ENCODE measurements around the gene CCDC180. TPM values are rescaled to one million over a fixed set of nuclear protein-coding genes. Genes with fewer than 3 reads are reported as not detected.

Gene CCDC180
- total and polyA plus RNA-seq, 10 of the 15 experiments (the other 5 are each of a cell fraction or from before 2014, with no cell fraction given) = 0.31 to 1.1 (median 0.57) TPM

DNA sequence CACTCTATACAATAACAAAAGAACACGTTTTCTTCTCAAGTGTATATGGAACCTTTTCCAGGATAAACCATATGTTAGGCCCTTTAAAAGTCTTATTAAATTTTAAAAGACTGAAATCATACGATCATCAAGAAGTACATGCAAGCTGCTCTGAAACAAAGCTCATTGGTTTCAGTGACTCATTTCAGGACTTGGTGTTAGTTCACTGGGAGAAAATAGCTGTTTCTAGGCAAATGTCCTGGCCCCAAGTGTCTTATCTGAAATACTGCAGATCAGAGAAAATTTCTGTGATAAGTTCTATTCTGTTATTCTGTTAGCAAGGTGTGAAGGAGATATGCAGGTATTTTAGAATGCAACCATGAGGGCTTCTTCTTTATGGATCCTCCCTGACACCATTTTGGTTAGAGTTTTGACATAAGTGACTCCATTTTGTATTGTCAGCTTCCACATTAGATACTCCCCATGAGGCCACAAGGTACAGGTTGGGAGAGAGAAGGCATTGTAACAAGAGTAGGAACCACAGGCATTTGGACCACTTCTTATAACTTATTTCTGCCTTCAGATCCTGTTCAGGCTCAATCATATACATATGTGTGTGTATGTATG, 7.5 kb upstream of the CCDC180 start (continued):
- TF ChIP-seq ZNF217 (IDR thresholded peaks at IDR 0.05) (no peak), SMARCA5 (IDR thresholded peaks at IDR 0.05) (no peak), MTA2 (IDR thresholded peaks at IDR 0.05; ENCODE audit: low read depth) (no peak), YY1 (IDR thresholded peaks at IDR 0.05; ENCODE audit: low read depth, low read length) (peak; percentile 82), BMI1 (IDR thresholded peaks at IDR 0.05; ENCODE audit: borderline replicate concordance) (peak; percentile 32; the same call in 1 of the 2 replicates), ZNF207 (IDR thresholded peaks at IDR 0.05; ENCODE audit: borderline replicate concordance) (no peak), ZSCAN29 (IDR thresholded peaks at IDR 0.05) (no peak), BHLHE40 (IDR thresholded peaks at IDR 0.05; ENCODE audit: borderline replicate concordance in 1 of 2, low read depth in 2 of 2, low read length in 1 of 2) (no peak), SMC3 (IDR thresholded peaks at IDR 0.05; ENCODE audit: borderline replicate concordance, low read length) (no peak), IKZF1 (conservative IDR thresholded peaks at IDR 0.05) (no peak), NRF1 (conservative IDR thresholded peaks at IDR 0.05; ENCODE audit: low read depth, low read length) (no peak), PML (IDR thresholded peaks at IDR 0.05; ENCODE audit: low read length) (no peak), RUNX3 (IDR thresholded peaks at IDR 0.05; ENCODE audit: low read length) (peak; percentile 92), FOS (IDR thresholded peaks at IDR 0.05; ENCODE audit: borderline replicate concordance, extremely low read depth, insufficient read length) (no peak), POLR2AphosphoS2 (IDR thresholded peaks at IDR 0.05; ENCODE audit: low read depth, low read length) (no peak), JUND (IDR thresholded peaks at IDR 0.05; ENCODE audit: low read depth, low read length) (peak; percentile 84; the same call in 1 of the 2 replicates), RAD51 (IDR thresholded peaks at IDR 0.05) (no peak), IKZF2 (IDR thresholded peaks at IDR 0.05) (peak in 1 of 2 experiments; percentile 22; a peak in 1 of 4 replicates), SP1 (IDR thresholded peaks at IDR 0.05; ENCODE audit: low read depth, low read length) (no peak), ZNF24 (IDR thresholded peaks at IDR 0.05) (no peak), EP300 (IDR thresholded peaks at IDR 0.05; ENCODE audit: borderline replicate concordance in 1 of 2, control insufficient read depth in 1 of 2, low read depth in 2 of 2, low read length in 2 of 2) (no peak), TARDBP (IDR thresholded peaks at IDR 0.05; ENCODE audit: borderline replicate concordance) (no peak)
- TF ChIP-seq, protein P1, sequence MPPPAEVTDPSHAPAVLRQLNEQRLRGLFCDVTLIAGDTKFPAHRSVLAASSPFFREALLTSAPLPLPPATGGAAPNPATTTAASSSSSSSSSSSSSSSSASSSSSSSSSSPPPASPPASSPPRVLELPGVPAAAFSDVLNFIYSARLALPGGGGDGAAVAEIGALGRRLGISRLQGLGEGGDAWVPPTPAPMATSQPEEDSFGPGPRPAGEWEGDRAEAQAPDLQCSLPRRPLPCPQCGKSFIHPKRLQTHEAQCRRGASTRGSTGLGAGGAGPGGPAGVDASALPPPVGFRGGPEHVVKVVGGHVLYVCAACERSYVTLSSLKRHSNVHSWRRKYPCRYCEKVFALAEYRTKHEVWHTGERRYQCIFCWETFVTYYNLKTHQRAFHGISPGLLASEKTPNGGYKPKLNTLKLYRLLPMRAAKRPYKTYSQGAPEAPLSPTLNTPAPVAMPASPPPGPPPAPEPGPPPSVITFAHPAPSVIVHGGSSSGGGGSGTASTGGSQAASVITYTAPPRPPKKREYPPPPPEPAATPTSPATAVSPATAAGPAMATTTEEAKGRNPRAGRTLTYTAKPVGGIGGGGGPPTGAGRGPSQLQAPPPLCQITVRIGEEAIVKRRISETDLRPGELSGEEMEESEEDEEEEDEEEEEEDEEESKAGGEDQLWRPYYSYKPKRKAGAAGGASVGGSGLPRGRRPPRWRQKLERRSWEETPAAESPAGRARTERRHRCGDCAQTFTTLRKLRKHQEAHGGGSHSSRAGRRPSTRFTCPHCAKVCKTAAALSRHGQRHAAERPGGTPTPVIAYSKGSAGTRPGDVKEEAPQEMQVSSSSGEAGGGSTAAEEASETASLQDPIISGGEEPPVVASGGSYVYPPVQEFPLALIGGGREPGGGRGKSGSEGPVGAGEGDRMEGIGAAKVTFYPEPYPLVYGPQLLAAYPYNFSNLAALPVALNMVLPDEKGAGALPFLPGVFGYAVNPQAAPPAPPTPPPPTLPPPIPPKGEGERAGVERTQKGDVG (CRISPR knock-in tag; IDR thresholded peaks at IDR 0.05) = 0 out of 2 replicates have a peak, but pooled peaks have one; percentile 27
- TF ChIP-seq, protein P2, sequence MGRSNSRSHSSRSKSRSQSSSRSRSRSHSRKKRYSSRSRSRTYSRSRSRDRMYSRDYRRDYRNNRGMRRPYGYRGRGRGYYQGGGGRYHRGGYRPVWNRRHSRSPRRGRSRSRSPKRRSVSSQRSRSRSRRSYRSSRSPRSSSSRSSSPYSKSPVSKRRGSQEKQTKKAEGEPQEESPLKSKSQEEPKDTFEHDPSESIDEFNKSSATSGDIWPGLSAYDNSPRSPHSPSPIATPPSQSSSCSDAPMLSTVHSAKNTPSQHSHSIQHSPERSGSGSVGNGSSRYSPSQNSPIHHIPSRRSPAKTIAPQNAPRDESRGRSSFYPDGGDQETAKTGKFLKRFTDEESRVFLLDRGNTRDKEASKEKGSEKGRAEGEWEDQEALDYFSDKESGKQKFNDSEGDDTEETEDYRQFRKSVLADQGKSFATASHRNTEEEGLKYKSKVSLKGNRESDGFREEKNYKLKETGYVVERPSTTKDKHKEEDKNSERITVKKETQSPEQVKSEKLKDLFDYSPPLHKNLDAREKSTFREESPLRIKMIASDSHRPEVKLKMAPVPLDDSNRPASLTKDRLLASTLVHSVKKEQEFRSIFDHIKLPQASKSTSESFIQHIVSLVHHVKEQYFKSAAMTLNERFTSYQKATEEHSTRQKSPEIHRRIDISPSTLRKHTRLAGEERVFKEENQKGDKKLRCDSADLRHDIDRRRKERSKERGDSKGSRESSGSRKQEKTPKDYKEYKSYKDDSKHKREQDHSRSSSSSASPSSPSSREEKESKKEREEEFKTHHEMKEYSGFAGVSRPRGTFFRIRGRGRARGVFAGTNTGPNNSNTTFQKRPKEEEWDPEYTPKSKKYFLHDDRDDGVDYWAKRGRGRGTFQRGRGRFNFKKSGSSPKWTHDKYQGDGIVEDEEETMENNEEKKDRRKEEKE (IDR thresholded peaks at IDR 0.05) = no peak
- TF ChIP-seq, protein P3, sequence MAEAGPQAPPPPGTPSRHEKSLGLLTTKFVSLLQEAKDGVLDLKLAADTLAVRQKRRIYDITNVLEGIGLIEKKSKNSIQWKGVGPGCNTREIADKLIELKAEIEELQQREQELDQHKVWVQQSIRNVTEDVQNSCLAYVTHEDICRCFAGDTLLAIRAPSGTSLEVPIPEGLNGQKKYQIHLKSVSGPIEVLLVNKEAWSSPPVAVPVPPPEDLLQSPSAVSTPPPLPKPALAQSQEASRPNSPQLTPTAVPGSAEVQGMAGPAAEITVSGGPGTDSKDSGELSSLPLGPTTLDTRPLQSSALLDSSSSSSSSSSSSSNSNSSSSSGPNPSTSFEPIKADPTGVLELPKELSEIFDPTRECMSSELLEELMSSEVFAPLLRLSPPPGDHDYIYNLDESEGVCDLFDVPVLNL (IDR thresholded peaks at IDR 0.05; ENCODE audit: low read depth, low read length) = no peak
